SK-N-SH (cell line): Measurements from ENCODE around the gene GPR146. TPM values are rescaled to one million over a fixed set of nuclear protein-coding genes. Genes with fewer than 3 reads are reported as not detected.

ENCODE experiments used
- CTCF ChIA-PET: fragments of 300-600, 350-600 bp; formaldehyde crosslinking; extraction: SDS; loops from one replicate; lab custom pipeline; 2021; lab: Yijun Ruan, JAX
- POLR2A ChIA-PET: fragments of 350-600 bp; sonication (Branson Sonifier 250); formaldehyde crosslinking; extraction: SDS; loops from one replicate; lab custom pipeline; 2020; ENCODE audit warnings: antibody characterized with exemption, inconsistent platforms; lab: Yijun Ruan, JAX
- DNase-seq: peaks from one replicate; pipeline ENCODE4 v3.0.0; 2012
- H2AFZ ChIP-seq: fragments of 200-600 bp; sonication (generic); 2 replicates; pipeline ENCODE4 v1.8.1; 2016; ENCODE audit warnings: antibody characterized with exemption, mild to moderate bottlenecking, low read depth
- H3F3A ChIP-seq: fragments of 200-600 bp; sonication (generic); replicated peaks from 2 replicates; pipeline ENCODE3; 2016; ENCODE audit warnings: antibody characterized with exemption, mild to moderate bottlenecking; ENCODE audit not compliant: insufficient read depth
- H3K27ac ChIP-seq, 2 experiments: fragments of 200-500 bp in 1 of 2; fragments of 200-600 bp in 1 of 2; sonication (Bioruptor generic) in 1 of 2; sonication (generic), shearing (Covaris generic) in 1 of 2; 2 replicates each; pipeline versions ENCODE4 v1.5.1 to v1.6.1; 2014 to 2016; ENCODE audit warnings: low read depth in 2 of 2, inconsistent platforms in 1 of 2, low read length in 1 of 2, mild to moderate bottlenecking in 1 of 2, mixed read lengths in 1 of 2
- H3K27me3 ChIP-seq: fragments of 200-600 bp; sonication (generic), shearing (Covaris generic); 2 replicates; pipeline ENCODE4 v1.6.1; 2016; ENCODE audit warnings: mixed run types; ENCODE audit not compliant: insufficient read depth
- H3K36me3 ChIP-seq, 2 experiments: fragments of 200-500 bp in 1 of 2; fragments of 200-600 bp in 1 of 2; sonication (Bioruptor generic) in 1 of 2; sonication (generic) in 1 of 2; replicated peaks in 1 of 2; 2 replicates each; pipeline versions ENCODE3 to v1.5.1; 2014 to 2016; ENCODE audit warnings: low read length in 1 of 2, mild to moderate bottlenecking in 1 of 2; ENCODE audit not compliant: insufficient read depth in 2 of 2, control insufficient read depth in 1 of 2
- H3K4me1 ChIP-seq, 2 experiments: fragments of 200-500 bp in 1 of 2; fragments of 200-600 bp in 1 of 2; sonication (Bioruptor generic) in 1 of 2; sonication (generic), shearing (Covaris generic) in 1 of 2; 2 replicates each; pipeline versions ENCODE4 v1.5.1 to v1.6.1; 2014 to 2016; ENCODE audit warnings: low read depth in 1 of 2, low read length in 1 of 2, mixed run types in 1 of 2; ENCODE audit not compliant: insufficient read depth in 2 of 2, control insufficient read depth in 1 of 2
- H3K4me2 ChIP-seq: fragments of 200-600 bp; sonication (generic), shearing (Covaris generic); 2 replicates; pipeline ENCODE4 v1.6.1; 2017; ENCODE audit warnings: mixed run types
- H3K4me3 ChIP-seq, 2 experiments: fragments of 200-500 bp in 1 of 2; fragments of 200-600 bp in 1 of 2; sonication (Bioruptor generic) in 1 of 2; sonication (generic), shearing (Covaris generic) in 1 of 2; 2 replicates each; pipeline versions ENCODE4 v1.5.1 to v1.8.1; 2014 to 2016; ENCODE audit warnings: low read depth in 2 of 2, inconsistent platforms in 1 of 2, low read length in 1 of 2, mild to moderate bottlenecking in 1 of 2, mixed read lengths in 1 of 2, moderate library complexity in 1 of 2
- H3K79me2 ChIP-seq: fragments of 200-600 bp; sonication (generic); 2 replicates; pipeline ENCODE4 v1.8.1; 2017; ENCODE audit warnings: mild to moderate bottlenecking; ENCODE audit not compliant: insufficient read depth
- H3K9ac ChIP-seq: fragments of 200-600 bp; sonication (generic); 2 replicates; pipeline ENCODE4 v1.6.1; 2017; ENCODE audit warnings: mixed run types
- H3K9me2 ChIP-seq: fragments of 200-600 bp; sonication (generic); 2 replicates; pipeline ENCODE4 v1.6.1; 2017; ENCODE audit warnings: mixed run types
- H3K9me3 ChIP-seq: fragments of 200-600 bp; sonication (generic); 2 replicates; pipeline ENCODE4 v1.6.1; 2017; ENCODE audit warnings: mixed run types, mild to moderate bottlenecking, moderate library complexity
- H4K20me1 ChIP-seq: fragments of 200-600 bp; sonication (generic); 2 replicates; pipeline ENCODE4 v1.6.1; 2017; ENCODE audit warnings: mild to moderate bottlenecking, mixed run types; ENCODE audit not compliant: insufficient read depth
- ELF1 ChIP-seq: IDR thresholded peaks from 2 replicates; pipeline ENCODE4 v1.4.0; 2012
- EZH2phosphoT487 ChIP-seq: fragments of 200-600 bp; sonication (generic); IDR thresholded peaks from 2 replicates; pipeline ENCODE4 v1.6.1; 2017; ENCODE audit warnings: low read depth, mixed run types, mild to moderate bottlenecking, antibody characterized with exemption, moderate library complexity, borderline replicate concordance
- FOXM1 ChIP-seq: IDR thresholded peaks from 2 replicates; pipeline ENCODE4 v1.4.0; 2012; ENCODE audit warnings: low read depth, mild to moderate bottlenecking
- GATA2 ChIP-seq: sonication (generic); formaldehyde crosslinking; IDR thresholded peaks from 2 replicates; pipeline ENCODE4 v1.5.0; 2020; ENCODE audit warnings: mild to moderate bottlenecking, missing genetic modification reagents
- IRF3 ChIP-seq: fragments of 150-350 bp; IDR thresholded peaks from 2 replicates; pipeline ENCODE4 v1.6.1; 2016; ENCODE audit warnings: mild to moderate bottlenecking, low read depth, low read length
- JUND ChIP-seq: IDR thresholded peaks from 2 replicates; pipeline ENCODE4 v1.4.0; 2012
- MEF2A ChIP-seq: IDR thresholded peaks from 2 replicates; pipeline ENCODE4 v1.4.0; 2012; ENCODE audit warnings: low read depth, borderline replicate concordance
- NFIC ChIP-seq: IDR thresholded peaks from 2 replicates; pipeline ENCODE4 v1.4.0; 2012; ENCODE audit warnings: borderline replicate concordance
- POLR2AphosphoS5 ChIP-seq: IDR thresholded peaks from 2 replicates; pipeline ENCODE4 v1.6.1; 2012; ENCODE audit warnings: low read depth, low read length
- RFX5 ChIP-seq: IDR thresholded peaks from 2 replicates; pipeline ENCODE4 v1.6.1; 2012; ENCODE audit warnings: mild to moderate bottlenecking, improper control_type of control experiment, low read length
- SMC3 ChIP-seq: IDR thresholded peaks from 2 replicates; pipeline ENCODE4 v1.6.1; 2012; ENCODE audit warnings: low read depth, low read length, improper control_type of control experiment
- TAF1 ChIP-seq: IDR thresholded peaks from 2 replicates; pipeline ENCODE4 v1.6.1; 2012; ENCODE audit warnings: low read depth, mild to moderate bottlenecking, low read length, moderate library complexity, borderline replicate concordance
- TCF12 ChIP-seq: IDR thresholded peaks from 2 replicates; pipeline ENCODE4 v1.4.0; 2012
- WGBS: methylation state at CpG from one replicate; pipeline ENCODE4 v1.1.6; 2017; ENCODE audit warnings: low lambda C conversion rate; 5-methylcytosine and 5-hydroxymethylcytosine counted together
- polyA plus RNA-seq, 3 experiments: library from polyadenylated mRNA; depleted of rRNA; stranded (reverse); fragments of >200 nt; gene quantifications; 2 replicates each; pipeline ENCODE4 v1.2.3, GENCODE V29; 2012
- TF ChIP-seq, protein P1 (sequence below): fragments of 150-350 bp; IDR thresholded peaks from 2 replicates; pipeline ENCODE4 v1.6.1; 2017; ENCODE audit warnings: antibody characterized with exemption, low read length, low read depth, borderline replicate concordance
- TF ChIP-seq, protein P2 (sequence below): IDR thresholded peaks from 2 replicates; pipeline ENCODE4 v1.4.0; 2012; ENCODE audit warnings: low read depth

Gene GPR146
- polyA plus RNA-seq, 1 of the 3 experiments (the other 2 are of a cell fraction), result 1.4 TPM

DNA sequence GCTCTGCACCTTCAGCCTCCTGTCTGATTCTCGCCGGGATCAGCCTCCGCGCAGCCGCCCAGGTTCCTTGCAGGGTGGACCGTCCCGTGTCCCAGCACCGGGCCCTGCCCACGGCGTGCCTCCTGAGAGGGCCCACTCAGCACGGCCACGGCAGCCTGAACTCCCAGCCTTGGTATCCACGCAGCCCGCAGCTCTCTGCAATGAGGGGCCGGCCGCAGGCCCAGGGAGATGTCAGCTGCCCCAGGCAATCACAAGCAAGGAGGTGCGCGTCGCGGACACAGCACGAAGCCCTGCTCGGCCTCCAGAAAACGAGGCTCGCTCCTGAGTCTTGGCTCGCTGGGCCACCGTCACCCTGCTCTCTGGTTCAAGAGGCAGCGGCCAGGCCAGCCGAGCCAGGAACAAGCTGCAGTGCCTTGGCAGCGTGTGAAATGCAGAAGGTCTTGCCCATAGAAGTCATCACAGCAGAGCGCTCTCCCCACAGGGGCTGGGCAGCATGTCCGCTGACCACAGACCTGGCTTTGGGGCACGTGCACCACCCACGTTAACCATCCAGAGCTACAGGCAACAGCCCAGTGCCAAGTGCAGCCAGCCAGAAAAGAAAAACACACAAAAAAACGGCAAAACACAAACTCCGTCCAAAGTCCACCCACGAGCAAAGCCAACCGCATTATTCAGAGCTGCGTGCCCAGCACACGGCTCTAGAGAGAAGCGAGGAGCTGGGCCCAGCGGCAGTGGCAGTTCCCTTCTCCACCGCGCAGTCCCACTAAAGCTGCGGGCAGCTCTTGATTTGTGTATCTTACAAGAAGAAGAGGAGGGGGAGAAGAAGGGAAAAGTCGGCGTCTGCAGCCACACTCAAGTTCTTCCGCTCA is 57.5 kb downstream of the GPR146 start:
- no peaks in the 10 kb centered on the region for H3K27me3 ChIP-seq
- peaks cover 0 to 13% of the 10 kb centered on the region in 2 experiments for H3K36me3 ChIP-seq
- no peak overlapping the region for H3K9ac ChIP-seq
- no peaks in the 10 kb centered on the region for H3K9me3 ChIP-seq
- DNase-seq, result no peak
- ChIA-PET POLR2A (no interaction called here), CTCF (interaction anchor here (0.9 to 9.8 kb wide), 8 partner anchors 13 to 109 kb away, joined by 3 to 79 read pairs (median 4); partner anchors contain the start of gene GPER1)
- H2AFZ ChIP-seq, result no peak overlapping the region
- H3F3A ChIP-seq, result no peaks in the 10 kb centered on the region
- no peak overlapping the region for H3K4me2 ChIP-seq
- no peak overlapping the region for H3K4me3 ChIP-seq
- 97% methylated on average over 43 of the region's 47 CpGs for WGBS
- no peak overlapping the region; a peak in 1 of 4 replicates for H3K27ac ChIP-seq
- H3K9me2 ChIP-seq, result no peaks in the 10 kb centered on the region
- peaks cover 19% of the 10 kb centered on the region for H4K20me1 ChIP-seq
- peaks cover 6 to 27% of the 10 kb centered on the region in 2 experiments; a peak in 3 of 4 replicates for H3K4me1 ChIP-seq
- TF ChIP-seq, protein P1, sequence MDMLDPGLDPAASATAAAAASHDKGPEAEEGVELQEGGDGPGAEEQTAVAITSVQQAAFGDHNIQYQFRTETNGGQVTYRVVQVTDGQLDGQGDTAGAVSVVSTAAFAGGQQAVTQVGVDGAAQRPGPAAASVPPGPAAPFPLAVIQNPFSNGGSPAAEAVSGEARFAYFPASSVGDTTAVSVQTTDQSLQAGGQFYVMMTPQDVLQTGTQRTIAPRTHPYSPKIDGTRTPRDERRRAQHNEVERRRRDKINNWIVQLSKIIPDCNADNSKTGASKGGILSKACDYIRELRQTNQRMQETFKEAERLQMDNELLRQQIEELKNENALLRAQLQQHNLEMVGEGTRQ, result no peak
- TF ChIP-seq FOXM1 (no peak), MEF2A (no peak), RFX5 (no peak), TCF12 (no peak), IRF3 (no peak), JUND (no peak), NFIC (no peak), SMC3 (no peak), ELF1 (no peak), EZH2phosphoT487 (no peak), GATA2 (CRISPR knock-in tag) (no peak), TAF1 (no peak), POLR2AphosphoS5 (no peak)
- TF ChIP-seq, protein P2, sequence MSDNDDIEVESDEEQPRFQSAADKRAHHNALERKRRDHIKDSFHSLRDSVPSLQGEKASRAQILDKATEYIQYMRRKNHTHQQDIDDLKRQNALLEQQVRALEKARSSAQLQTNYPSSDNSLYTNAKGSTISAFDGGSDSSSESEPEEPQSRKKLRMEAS, result no peak
- H3K79me2 ChIP-seq, result peaks cover 14% of the 10 kb centered on the region; the same call in 1 of the 2 replicates
